ELF-1 (cell line): Measurements from ENCODE around the gene ZNF420.
"Not testable (repeated sequence)": the region's sequence is repeated elsewhere in the genome, so short reads cannot be mapped to it uniquely, and the experiment has no call there.

Source experiments
- DNase-seq: peaks from one replicate; pipeline ENCODE4 v3.0.0-alpha.2; 2016; ENCODE audit warnings: low read depth, low spot score

ZNF420 gene

GRCh38 chr19:37077934-37078716 is at the start of gene ZNF420:
TSS of gene ZNF420 (plus strand) at chr19:37078433. CDS start at chr19:37089119, 10,686 bp downstream.
- DNase-seq: peak; percentile 98

GRCh38 chr19:37045140-37045539 is 33.1 kb upstream of the ZNF420 start:
- no peak for DNase-seq

GRCh38 chr19:37055330-37055729 is 22.9 kb upstream of the ZNF420 start:
- DNase-seq: no peak

GRCh38 chr19:37056776-37057175 is 21.5 kb upstream of the ZNF420 start:
- no peak for DNase-seq

GRCh38 chr19:37059142-37059541 is 19.1 kb upstream of the ZNF420 start:
- no peak for DNase-seq

GRCh38 chr19:37064886-37065285 is 13.3 kb upstream of the ZNF420 start:
- DNase-seq: not testable (repeated sequence)

GRCh38 chr19:37074111-37074510 is 4.1 kb upstream of the ZNF420 start:
- no peak for DNase-seq

GRCh38 chr19:37074819-37075362 is 3.3 kb upstream of the ZNF420 start:
- DNase-seq: no peak

- not testable (repeated sequence) for DNase-seq
Measured at GRCh38 chr19:37076524-37076923, 1.7 kb upstream of the ZNF420 start.

- DNase-seq: no peak
Measured at GRCh38 chr19:37077501-37077933, 716 bp upstream of the ZNF420 start.

GRCh38 chr19:37078717-37079032 is 442 bp downstream of the ZNF420 start:
- DNase-seq: no peak

- DNase-seq: no peak
Measured at GRCh38 chr19:37079238-37079637, 1.0 kb downstream of the ZNF420 start.

GRCh38 chr19:37082307-37082706 is 4.1 kb downstream of the ZNF420 start:
- no peak for DNase-seq

- DNase-seq: no peak
Measured at GRCh38 chr19:37087110-37087509, 8.9 kb downstream of the ZNF420 start.

- no peak for DNase-seq
Measured at GRCh38 chr19:37095859-37096258, 17.6 kb downstream of the ZNF420 start.

- no peak for DNase-seq
Measured at GRCh38 chr19:37098570-37098969, 20.3 kb downstream of the ZNF420 start.

GRCh38 chr19:37104135-37104534 is 25.9 kb downstream of the ZNF420 start:
- DNase-seq: not testable (repeated sequence)

- not testable (repeated sequence) for DNase-seq
Measured at GRCh38 chr19:37111753-37112152, 33.5 kb downstream of the ZNF420 start.

- DNase-seq: no peak
Measured at GRCh38 chr19:37114001-37114400, 35.8 kb downstream of the ZNF420 start.

- DNase-seq: not testable (repeated sequence)
Measured at GRCh38 chr19:37122093-37122492, 43.9 kb downstream of the ZNF420 start.

GRCh38 chr19:37127999-37128820 is 50.0 kb downstream of the ZNF420 start:
- no peak for DNase-seq

GRCh38 chr19:37128821-37129177 is 50.6 kb downstream of the ZNF420 start:
- DNase-seq: no peak

- no peak for DNase-seq
Measured at GRCh38 chr19:37136111-37136510, 57.9 kb downstream of the ZNF420 start.
